ENCODE results near the gene RFC3. TPM values are rescaled to one million over a fixed set of nuclear protein-coding genes. Genes with fewer than 3 reads are reported as not detected.

RFC3 gene
- polyA plus RNA-seq, 1 of the 3 experiments (the other 2 are of a cell fraction): 15.8 TPM

DNA sequence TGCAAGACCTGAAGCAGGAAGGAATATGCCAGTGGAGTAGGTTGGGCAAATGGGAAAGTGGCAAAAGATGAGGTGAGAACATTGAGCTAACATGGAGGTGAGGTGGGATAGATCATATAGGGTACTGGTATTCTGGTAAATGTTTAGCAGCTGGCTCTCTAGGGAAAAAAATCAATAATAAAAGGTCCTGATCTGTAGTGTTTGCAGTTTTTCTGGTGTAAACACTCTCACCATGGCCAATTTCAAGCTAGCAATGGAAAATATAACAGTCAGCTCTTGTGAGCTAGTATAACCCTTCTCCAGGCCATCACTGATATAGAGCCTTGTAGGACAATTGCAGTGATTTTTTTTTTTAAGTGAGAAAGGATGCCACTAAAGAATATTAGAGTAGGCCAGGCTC, 31.3 kb downstream of the RFC3 start:
- H3K36me3 ChIP-seq (replicated peaks in 1 of 2; ENCODE audit: control insufficient read depth in 1 of 2, insufficient read depth in 2 of 2, low read length in 1 of 2): peaks cover 9 to 15% of the 10 kb centered on the region in 2 experiments
- H3F3A ChIP-seq (replicated peaks; ENCODE audit: insufficient read depth): no peaks in the 10 kb centered on the region
- no peaks in the 10 kb centered on the region for H3K9me2 ChIP-seq
- no peak for TF ChIP-seq RCOR1 (IDR thresholded peaks at IDR 0.05; ENCODE audit: low read length)
- TF ChIP-seq NFIC (IDR thresholded peaks at IDR 0.05; ENCODE audit: borderline replicate concordance): no peak
- TF ChIP-seq, protein P1, sequence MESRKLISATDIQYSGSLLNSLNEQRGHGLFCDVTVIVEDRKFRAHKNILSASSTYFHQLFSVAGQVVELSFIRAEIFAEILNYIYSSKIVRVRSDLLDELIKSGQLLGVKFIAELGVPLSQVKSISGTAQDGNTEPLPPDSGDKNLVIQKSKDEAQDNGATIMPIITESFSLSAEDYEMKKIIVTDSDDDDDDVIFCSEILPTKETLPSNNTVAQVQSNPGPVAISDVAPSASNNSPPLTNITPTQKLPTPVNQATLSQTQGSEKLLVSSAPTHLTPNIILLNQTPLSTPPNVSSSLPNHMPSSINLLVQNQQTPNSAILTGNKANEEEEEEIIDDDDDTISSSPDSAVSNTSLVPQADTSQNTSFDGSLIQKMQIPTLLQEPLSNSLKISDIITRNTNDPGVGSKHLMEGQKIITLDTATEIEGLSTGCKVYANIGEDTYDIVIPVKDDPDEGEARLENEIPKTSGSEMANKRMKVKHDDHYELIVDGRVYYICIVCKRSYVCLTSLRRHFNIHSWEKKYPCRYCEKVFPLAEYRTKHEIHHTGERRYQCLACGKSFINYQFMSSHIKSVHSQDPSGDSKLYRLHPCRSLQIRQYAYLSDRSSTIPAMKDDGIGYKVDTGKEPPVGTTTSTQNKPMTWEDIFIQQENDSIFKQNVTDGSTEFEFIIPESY (IDR thresholded peaks at IDR 0.05; ENCODE audit: borderline replicate concordance, low read depth): no peak
- TF ChIP-seq, protein P2, sequence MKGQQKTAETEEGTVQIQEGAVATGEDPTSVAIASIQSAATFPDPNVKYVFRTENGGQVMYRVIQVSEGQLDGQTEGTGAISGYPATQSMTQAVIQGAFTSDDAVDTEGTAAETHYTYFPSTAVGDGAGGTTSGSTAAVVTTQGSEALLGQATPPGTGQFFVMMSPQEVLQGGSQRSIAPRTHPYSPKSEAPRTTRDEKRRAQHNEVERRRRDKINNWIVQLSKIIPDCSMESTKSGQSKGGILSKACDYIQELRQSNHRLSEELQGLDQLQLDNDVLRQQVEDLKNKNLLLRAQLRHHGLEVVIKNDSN (IDR thresholded peaks at IDR 0.05; ENCODE audit: borderline replicate concordance, low read depth): no peak
- no peak for TF ChIP-seq SMC3 (IDR thresholded peaks at IDR 0.05; ENCODE audit: low read depth, low read length)
- TF ChIP-seq SIN3A (IDR thresholded peaks at IDR 0.05; ENCODE audit: borderline replicate concordance, low read depth, low read length): no peak
- no peak for TF ChIP-seq ELF1 (IDR thresholded peaks at IDR 0.05)
- TF ChIP-seq, protein P3, sequence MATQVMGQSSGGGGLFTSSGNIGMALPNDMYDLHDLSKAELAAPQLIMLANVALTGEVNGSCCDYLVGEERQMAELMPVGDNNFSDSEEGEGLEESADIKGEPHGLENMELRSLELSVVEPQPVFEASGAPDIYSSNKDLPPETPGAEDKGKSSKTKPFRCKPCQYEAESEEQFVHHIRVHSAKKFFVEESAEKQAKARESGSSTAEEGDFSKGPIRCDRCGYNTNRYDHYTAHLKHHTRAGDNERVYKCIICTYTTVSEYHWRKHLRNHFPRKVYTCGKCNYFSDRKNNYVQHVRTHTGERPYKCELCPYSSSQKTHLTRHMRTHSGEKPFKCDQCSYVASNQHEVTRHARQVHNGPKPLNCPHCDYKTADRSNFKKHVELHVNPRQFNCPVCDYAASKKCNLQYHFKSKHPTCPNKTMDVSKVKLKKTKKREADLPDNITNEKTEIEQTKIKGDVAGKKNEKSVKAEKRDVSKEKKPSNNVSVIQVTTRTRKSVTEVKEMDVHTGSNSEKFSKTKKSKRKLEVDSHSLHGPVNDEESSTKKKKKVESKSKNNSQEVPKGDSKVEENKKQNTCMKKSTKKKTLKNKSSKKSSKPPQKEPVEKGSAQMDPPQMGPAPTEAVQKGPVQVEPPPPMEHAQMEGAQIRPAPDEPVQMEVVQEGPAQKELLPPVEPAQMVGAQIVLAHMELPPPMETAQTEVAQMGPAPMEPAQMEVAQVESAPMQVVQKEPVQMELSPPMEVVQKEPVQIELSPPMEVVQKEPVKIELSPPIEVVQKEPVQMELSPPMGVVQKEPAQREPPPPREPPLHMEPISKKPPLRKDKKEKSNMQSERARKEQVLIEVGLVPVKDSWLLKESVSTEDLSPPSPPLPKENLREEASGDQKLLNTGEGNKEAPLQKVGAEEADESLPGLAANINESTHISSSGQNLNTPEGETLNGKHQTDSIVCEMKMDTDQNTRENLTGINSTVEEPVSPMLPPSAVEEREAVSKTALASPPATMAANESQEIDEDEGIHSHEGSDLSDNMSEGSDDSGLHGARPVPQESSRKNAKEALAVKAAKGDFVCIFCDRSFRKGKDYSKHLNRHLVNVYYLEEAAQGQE (IDR thresholded peaks at IDR 0.05; ENCODE audit: low read depth, low read length): no peak
- no peak for TF ChIP-seq TAF1 (IDR thresholded peaks at IDR 0.05; ENCODE audit: borderline replicate concordance, low read depth, low read length)
- TF ChIP-seq NRF1 (IDR thresholded peaks at IDR 0.05; ENCODE audit: low read depth, low read length): no peak
- TF ChIP-seq RXRA (IDR thresholded peaks at IDR 0.05; ENCODE audit: borderline replicate concordance, low read depth): no peak
- no peak for TF ChIP-seq FOXM1 (IDR thresholded peaks at IDR 0.05; ENCODE audit: low read depth)
- no peak for TF ChIP-seq GATA2 (CRISPR knock-in tag; IDR thresholded peaks at IDR 0.05)
- no peak for TF ChIP-seq TCF12 (IDR thresholded peaks at IDR 0.05)
- no peak for TF ChIP-seq GABPA (IDR thresholded peaks at IDR 0.05; ENCODE audit: low read depth)
- TF ChIP-seq, protein P4, sequence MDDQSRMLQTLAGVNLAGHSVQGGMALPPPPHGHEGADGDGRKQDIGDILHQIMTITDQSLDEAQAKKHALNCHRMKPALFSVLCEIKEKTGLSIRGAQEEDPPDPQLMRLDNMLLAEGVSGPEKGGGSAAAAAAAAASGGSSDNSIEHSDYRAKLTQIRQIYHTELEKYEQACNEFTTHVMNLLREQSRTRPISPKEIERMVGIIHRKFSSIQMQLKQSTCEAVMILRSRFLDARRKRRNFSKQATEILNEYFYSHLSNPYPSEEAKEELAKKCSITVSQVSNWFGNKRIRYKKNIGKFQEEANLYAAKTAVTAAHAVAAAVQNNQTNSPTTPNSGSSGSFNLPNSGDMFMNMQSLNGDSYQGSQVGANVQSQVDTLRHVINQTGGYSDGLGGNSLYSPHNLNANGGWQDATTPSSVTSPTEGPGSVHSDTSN (IDR thresholded peaks at IDR 0.05): no peak
- TF ChIP-seq EZH2phosphoT487 (IDR thresholded peaks at IDR 0.05; ENCODE audit: borderline replicate concordance, low read depth): no peak
- no peak for TF ChIP-seq JUND (IDR thresholded peaks at IDR 0.05)
- TF ChIP-seq MEF2A (IDR thresholded peaks at IDR 0.05; ENCODE audit: borderline replicate concordance, low read depth): no peak
- H3K79me2 ChIP-seq (ENCODE audit: insufficient read depth): no peaks in the 10 kb centered on the region
- no peak overlapping the region for H2AFZ ChIP-seq (ENCODE audit: low read depth)
- ChIA-PET CTCF (interaction anchor here (0.6 to 1.1 kb wide), 2 partner anchors 10 to 28 kb away, joined by 3 read pairs; no protein-coding TSS in a partner anchor), POLR2A (no interaction called here)
- H4K20me1 ChIP-seq (ENCODE audit: insufficient read depth): no peaks in the 10 kb centered on the region
- H3K9ac ChIP-seq: no peak overlapping the region
- no peak overlapping the region for H3K4me3 ChIP-seq (ENCODE audit: low read depth in 2 of 2, low read length in 1 of 2)
- H3K27me3 ChIP-seq (ENCODE audit: insufficient read depth): no peaks in the 10 kb centered on the region
- no peaks in the 10 kb centered on the region for H3K9me3 ChIP-seq
- H3K4me2 ChIP-seq: no peak overlapping the region
- no peak for DNase-seq
- H3K27ac ChIP-seq (ENCODE audit: low read depth in 2 of 2, low read length in 1 of 2): no peak overlapping the region
- H3K4me1 ChIP-seq (ENCODE audit: control insufficient read depth in 1 of 2, insufficient read depth in 2 of 2, low read depth in 1 of 2, low read length in 1 of 2): no peaks in the 10 kb centered on the region

Measured in SK-N-SH (cell line).